ENCODE results near the gene PPIP5K2.
"Not testable (repeated sequence)": the region's sequence is repeated elsewhere in the genome, so short reads cannot be mapped to it uniquely, and the experiment has no call there.

PPIP5K2 gene

GRCh38 chr5:103203226-103203625, 83.1 kb downstream of the PPIP5K2 start:
- Histone ChIP-seq H3K27ac (ENCODE audit: low read length) (no peak overlapping the region), H3K79me2 (ENCODE audit: low read length) (no peaks in the 10 kb centered on the region), H3K27me3 (replicated peaks; ENCODE audit: insufficient read depth, low read length) (no peaks in the 10 kb centered on the region), H3K36me3 (replicated peaks; ENCODE audit: insufficient read depth, low read length) (no peaks in the 10 kb centered on the region), H3K9me3 (replicated peaks; ENCODE audit: insufficient read depth, low read length) (no peaks in the 10 kb centered on the region), H3K9me2 (replicated peaks; ENCODE audit: insufficient read depth, low read length) (no peaks in the 10 kb centered on the region), H4K20me1 (ENCODE audit: insufficient read depth, low read length) (no peaks in the 10 kb centered on the region), H3F3A (ENCODE audit: insufficient read depth, low read length) (no peaks in the 10 kb centered on the region), H3K9ac (ENCODE audit: low read length) (no peak overlapping the region), H3K4me2 (ENCODE audit: low read depth, low read length) (no peak overlapping the region), H3K4me3 (ENCODE audit: low read length) (no peak overlapping the region), H2AFZ (ENCODE audit: low read length) (no peak overlapping the region), H3K4me1 (ENCODE audit: low read length) (no peaks in the 10 kb centered on the region)
- DNase-seq = no peak
- TF ChIP-seq EZH2 (optimal IDR thresholded peaks at IDR 0.05; ENCODE audit: low read depth, low read length) (no peak), CTCF (IDR thresholded peaks at IDR 0.05; ENCODE audit: low read length) (no peak), EZH2phosphoT487 (IDR thresholded peaks at IDR 0.05; ENCODE audit: low read length) (no peak)

DNA sequence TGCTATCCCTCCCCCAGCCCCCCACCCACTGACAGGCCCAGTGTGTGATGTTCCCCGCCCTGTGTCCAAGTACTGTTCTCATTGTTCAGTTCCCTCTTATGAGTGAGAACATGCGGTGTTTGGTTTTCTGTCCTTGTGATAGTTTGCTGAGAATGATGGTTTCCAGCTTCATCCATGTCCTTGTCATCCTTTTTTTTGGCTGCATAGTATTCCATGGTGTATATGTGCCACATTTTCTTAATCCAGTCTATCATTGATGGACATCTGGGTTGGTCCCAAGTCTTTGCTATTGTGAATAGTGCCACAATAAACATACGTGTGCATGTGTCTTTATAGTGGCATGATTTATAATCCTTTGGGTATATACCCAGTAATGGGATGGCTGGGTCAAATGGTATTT, 84.9 kb downstream of the PPIP5K2 start:
- H3F3A ChIP-seq (ENCODE audit: insufficient read depth, low read length); H3K36me3 ChIP-seq (replicated peaks; ENCODE audit: insufficient read depth, low read length); H3K4me2 ChIP-seq (ENCODE audit: low read depth, low read length); H2AFZ ChIP-seq (ENCODE audit: low read length); H3K4me3 ChIP-seq (ENCODE audit: low read length); DNase-seq; H3K9me2 ChIP-seq (replicated peaks; ENCODE audit: insufficient read depth, low read length); H3K4me1 ChIP-seq (ENCODE audit: low read length); H3K27ac ChIP-seq (ENCODE audit: low read length); H3K9me3 ChIP-seq (replicated peaks; ENCODE audit: insufficient read depth, low read length); H3K27me3 ChIP-seq (replicated peaks; ENCODE audit: insufficient read depth, low read length); H3K9ac ChIP-seq (ENCODE audit: low read length); H4K20me1 ChIP-seq (ENCODE audit: insufficient read depth, low read length); H3K79me2 ChIP-seq (ENCODE audit: low read length): not testable (repeated sequence)

- H3K4me2 ChIP-seq (ENCODE audit: low read depth, low read length) = no peak overlapping the region
- no peaks in the 10 kb centered on the region for H3F3A ChIP-seq (ENCODE audit: insufficient read depth, low read length)
- no peak overlapping the region for H2AFZ ChIP-seq (ENCODE audit: low read length)
- H3K27ac ChIP-seq (ENCODE audit: low read length) = no peak overlapping the region
- no peak overlapping the region for H3K4me3 ChIP-seq (ENCODE audit: low read length)
- H3K27me3 ChIP-seq (replicated peaks; ENCODE audit: insufficient read depth, low read length) = no peaks in the 10 kb centered on the region
- H4K20me1 ChIP-seq (ENCODE audit: insufficient read depth, low read length) = no peaks in the 10 kb centered on the region
- H3K9ac ChIP-seq (ENCODE audit: low read length) = no peak overlapping the region
- H3K36me3 ChIP-seq (replicated peaks; ENCODE audit: insufficient read depth, low read length) = no peaks in the 10 kb centered on the region
- no peaks in the 10 kb centered on the region for H3K79me2 ChIP-seq (ENCODE audit: low read length)
- peaks cover 3% of the 10 kb centered on the region for H3K4me1 ChIP-seq (ENCODE audit: low read length)
- H3K9me3 ChIP-seq (replicated peaks; ENCODE audit: insufficient read depth, low read length) = no peaks in the 10 kb centered on the region
- DNase-seq = no peak
- TF ChIP-seq CTCF (IDR thresholded peaks at IDR 0.05; ENCODE audit: low read length) (no peak), EZH2phosphoT487 (IDR thresholded peaks at IDR 0.05; ENCODE audit: low read length) (no peak), EZH2 (optimal IDR thresholded peaks at IDR 0.05; ENCODE audit: low read depth, low read length) (no peak)
- no peaks in the 10 kb centered on the region for H3K9me2 ChIP-seq (replicated peaks; ENCODE audit: insufficient read depth, low read length)
These were observed 86.0 kb downstream of the PPIP5K2 start for GRCh38 chr5:103205991-103206700.

GRCh38 chr5:103207011-103207410, 86.9 kb downstream of the PPIP5K2 start:
- H3K9me3 ChIP-seq (replicated peaks; ENCODE audit: insufficient read depth, low read length) = no peaks in the 10 kb centered on the region
- H3K4me3 ChIP-seq (ENCODE audit: low read length) = no peak overlapping the region
- no peaks in the 10 kb centered on the region for H3K36me3 ChIP-seq (replicated peaks; ENCODE audit: insufficient read depth, low read length)
- H3K79me2 ChIP-seq (ENCODE audit: low read length) = no peaks in the 10 kb centered on the region
- H2AFZ ChIP-seq (ENCODE audit: low read length) = no peak overlapping the region
- H3F3A ChIP-seq (ENCODE audit: insufficient read depth, low read length) = peaks cover 3% of the 10 kb centered on the region; the same call in 1 of the 2 replicates
- no peak overlapping the region for H3K9ac ChIP-seq (ENCODE audit: low read length)
- DNase-seq = no peak
- H3K27me3 ChIP-seq (replicated peaks; ENCODE audit: insufficient read depth, low read length) = no peaks in the 10 kb centered on the region
- no peak overlapping the region for H3K4me2 ChIP-seq (ENCODE audit: low read depth, low read length)
- H3K4me1 ChIP-seq (ENCODE audit: low read length) = peaks cover 8% of the 10 kb centered on the region
- TF ChIP-seq EZH2phosphoT487 (IDR thresholded peaks at IDR 0.05; ENCODE audit: low read length) (no peak), CTCF (IDR thresholded peaks at IDR 0.05; ENCODE audit: low read length) (no peak), EZH2 (optimal IDR thresholded peaks at IDR 0.05; ENCODE audit: low read depth, low read length) (no peak)
- no peak overlapping the region for H3K27ac ChIP-seq (ENCODE audit: low read length)
- no peaks in the 10 kb centered on the region for H3K9me2 ChIP-seq (replicated peaks; ENCODE audit: insufficient read depth, low read length)
- H4K20me1 ChIP-seq (ENCODE audit: insufficient read depth, low read length) = no peaks in the 10 kb centered on the region
